ENCODE data around the gene TMC3. TPM values are rescaled to one million over a fixed set of nuclear protein-coding genes. Genes with fewer than 3 reads are reported as not detected.
A peak's percentile ranks its signal among the peaks of the same experiment; 100 is the strongest.

The TMC3 gene
- total and polyA plus RNA-seq, 3 experiments from 2014 or later = not detected

GRCh38 chr15:81380668-81381067, 6.7 kb upstream of the TMC3 start:
- DNase-seq = no peak
- Mint-ChIP-seq H3K36me3 (peaks cover 0 to 11% (median 2%) of the 10 kb centered on the region in 3 donors), H3K9me3 (no peaks in the 10 kb centered on the region), H3K4me3 (no peak overlapping the region), H3K27ac (no peak overlapping the region), H3K27me3 (peaks cover 4 to 11% of the 10 kb centered on the region in 2 donors), H3K4me1 (peaks cover 2 to 6% (median 6%) of the 10 kb centered on the region in 3 donors)
- Histone ChIP-seq H3K4me3 (ENCODE audit: low read length) (no peak overlapping the region), H3K4me1 (ENCODE audit: insufficient read depth, low read length) (no peaks in the 10 kb centered on the region), H3K36me3 (ENCODE audit: insufficient read depth, low read length) (no peaks in the 10 kb centered on the region), H3K27me3 (ENCODE audit: insufficient read depth, low read length, poor library complexity, severe bottlenecking) (no peaks in the 10 kb centered on the region), H3K9me3 (ENCODE audit: low read length) (no peaks in the 10 kb centered on the region), H3K27ac (ENCODE audit: low read depth, low read length) (no peak overlapping the region)
- ChIA-PET CTCF (interaction anchor here (1.5 kb wide), 2 partner anchors 9 to 106 kb away, joined by 3 to 4 read pairs; no protein-coding TSS in a partner anchor), POLR2A (interaction anchor here (0.6 kb wide), 1 partner anchor 20 kb away, joined by 6 read pairs; no protein-coding TSS in a partner anchor)

- H3K4me1 ChIP-seq (ENCODE audit: insufficient read depth, low read length) = no peaks in the 10 kb centered on the region
- no peaks in the 10 kb centered on the region for H3K36me3 ChIP-seq (ENCODE audit: insufficient read depth, low read length)
- DNase-seq = no peak
- H3K27me3 Mint-ChIP-seq = peaks cover 4 to 11% of the 10 kb centered on the region in 2 donors
- H3K4me3 ChIP-seq (ENCODE audit: low read length) = no peak overlapping the region
- no peaks in the 10 kb centered on the region for H3K9me3 Mint-ChIP-seq
- no peak overlapping the region for H3K4me3 Mint-ChIP-seq
- H3K9me3 ChIP-seq (ENCODE audit: low read length) = no peaks in the 10 kb centered on the region
- H3K27ac Mint-ChIP-seq = no peak overlapping the region
- H3K4me1 Mint-ChIP-seq = peaks cover 2 to 6% (median 6%) of the 10 kb centered on the region in 3 donors
- H3K36me3 Mint-ChIP-seq = peaks cover 0 to 11% (median 2%) of the 10 kb centered on the region in 3 donors
- ChIA-PET CTCF (interaction anchor here (1.5 kb wide), 2 partner anchors 9 to 105 kb away, joined by 3 to 4 read pairs; no protein-coding TSS in a partner anchor), POLR2A (no interaction called here)
- no peak overlapping the region for H3K27ac ChIP-seq (ENCODE audit: low read depth, low read length)
- no peaks in the 10 kb centered on the region for H3K27me3 ChIP-seq (ENCODE audit: insufficient read depth, low read length, poor library complexity, severe bottlenecking)
These were observed 6.2 kb upstream of the TMC3 start for GRCh38 chr15:81380203-81380602.

- no peak for DNase-seq
- POLR2A ChIA-PET = no interaction called here
- H3K27me3 Mint-ChIP-seq = peaks cover 4 to 5% of the 10 kb centered on the region in 2 donors
- CTCF ChIA-PET = no interaction called here
- peaks cover 0 to 2% (median 0%) of the 10 kb centered on the region in 3 donors for H3K4me1 Mint-ChIP-seq
- no peaks in the 10 kb centered on the region for H3K36me3 ChIP-seq (ENCODE audit: insufficient read depth, low read length)
- no peaks in the 10 kb centered on the region for H3K4me1 ChIP-seq (ENCODE audit: insufficient read depth, low read length)
- no peak overlapping the region for H3K4me3 Mint-ChIP-seq
- peaks cover 0 to 8% (median 0%) of the 10 kb centered on the region in 3 donors for H3K36me3 Mint-ChIP-seq
- no peaks in the 10 kb centered on the region for H3K9me3 Mint-ChIP-seq
- H3K27me3 ChIP-seq (ENCODE audit: insufficient read depth, low read length, poor library complexity, severe bottlenecking) = no peaks in the 10 kb centered on the region
- H3K27ac ChIP-seq (ENCODE audit: low read depth, low read length) = no peak overlapping the region
- no peak overlapping the region for H3K4me3 ChIP-seq (ENCODE audit: low read length)
- no peak overlapping the region for H3K27ac Mint-ChIP-seq
- no peaks in the 10 kb centered on the region for H3K9me3 ChIP-seq (ENCODE audit: low read length)
These were observed 5.3 kb upstream of the TMC3 start for GRCh38 chr15:81379269-81379668.

- Histone ChIP-seq H3K9me3 (ENCODE audit: low read length) (no peaks in the 10 kb centered on the region), H3K4me3 (ENCODE audit: low read length) (no peak overlapping the region), H3K4me1 (ENCODE audit: insufficient read depth, low read length) (no peaks in the 10 kb centered on the region), H3K36me3 (ENCODE audit: insufficient read depth, low read length) (no peaks in the 10 kb centered on the region), H3K27me3 (ENCODE audit: insufficient read depth, low read length, poor library complexity, severe bottlenecking) (no peaks in the 10 kb centered on the region), H3K27ac (ENCODE audit: low read depth, low read length) (no peak overlapping the region)
- ChIA-PET CTCF (no interaction called here), POLR2A (no interaction called here)
- Mint-ChIP-seq H3K36me3 (peaks cover 0 to 6% (median 0%) of the 10 kb centered on the region in 3 donors), H3K27ac (no peak overlapping the region), H3K9me3 (no peaks in the 10 kb centered on the region), H3K27me3 (peaks cover 4 to 5% of the 10 kb centered on the region in 2 donors), H3K4me1 (peaks cover 0 to 2% (median 0%) of the 10 kb centered on the region in 3 donors), H3K4me3 (no peak overlapping the region)
- DNase-seq = no peak
These were observed 4.4 kb upstream of the TMC3 start for GRCh38 chr15:81378443-81378842.

- DNase-seq = no peak
- no peak overlapping the region for H3K4me3 Mint-ChIP-seq
- H3K4me1 Mint-ChIP-seq = peaks cover 0 to 2% (median 0%) of the 10 kb centered on the region in 3 donors
- CTCF ChIA-PET = no interaction called here
- peak overlapping the region in 1 of 8 donors; percentile 61 for H3K27ac Mint-ChIP-seq
- H3K9me3 ChIP-seq (ENCODE audit: low read length) = no peaks in the 10 kb centered on the region
- H3K27me3 Mint-ChIP-seq = peaks cover 4 to 5% of the 10 kb centered on the region in 2 donors
- no peaks in the 10 kb centered on the region for H3K36me3 ChIP-seq (ENCODE audit: insufficient read depth, low read length)
- H3K9me3 Mint-ChIP-seq = no peaks in the 10 kb centered on the region
- no peak overlapping the region for H3K4me3 ChIP-seq (ENCODE audit: low read length)
- POLR2A ChIA-PET = no interaction called here
- H3K27ac ChIP-seq (ENCODE audit: low read depth, low read length) = no peak overlapping the region
- H3K36me3 Mint-ChIP-seq = peaks cover 0 to 6% (median 0%) of the 10 kb centered on the region in 3 donors
- no peaks in the 10 kb centered on the region for H3K27me3 ChIP-seq (ENCODE audit: insufficient read depth, low read length, poor library complexity, severe bottlenecking)
- no peaks in the 10 kb centered on the region for H3K4me1 ChIP-seq (ENCODE audit: insufficient read depth, low read length)
These were observed 3.9 kb upstream of the TMC3 start for GRCh38 chr15:81377871-81378270.

GRCh38 chr15:81376231-81376630, 2.2 kb upstream of the TMC3 start:
- ChIA-PET POLR2A (no interaction called here), CTCF (no interaction called here)
- peaks cover 0 to 2% (median 0%) of the 10 kb centered on the region in 3 donors for H3K4me1 Mint-ChIP-seq
- no peaks in the 10 kb centered on the region for H3K9me3 ChIP-seq (ENCODE audit: low read length)
- H3K27me3 Mint-ChIP-seq = peaks cover 4 to 5% of the 10 kb centered on the region in 2 donors
- H3K27ac ChIP-seq (ENCODE audit: low read depth, low read length) = no peak overlapping the region
- DNase-seq = no peak
- no peak overlapping the region for H3K27ac Mint-ChIP-seq
- H3K27me3 ChIP-seq (ENCODE audit: insufficient read depth, low read length, poor library complexity, severe bottlenecking) = no peaks in the 10 kb centered on the region
- H3K4me3 ChIP-seq (ENCODE audit: low read length) = no peak overlapping the region
- H3K36me3 ChIP-seq (ENCODE audit: insufficient read depth, low read length) = no peaks in the 10 kb centered on the region
- H3K4me3 Mint-ChIP-seq = no peak overlapping the region
- H3K36me3 Mint-ChIP-seq = no peaks in the 10 kb centered on the region
- H3K4me1 ChIP-seq (ENCODE audit: insufficient read depth, low read length) = no peaks in the 10 kb centered on the region
- no peaks in the 10 kb centered on the region for H3K9me3 Mint-ChIP-seq

- Mint-ChIP-seq H3K27ac (no peak overlapping the region), H3K9me3 (no peaks in the 10 kb centered on the region), H3K4me1 (peaks cover 0 to under 1% (median 0%) of the 10 kb centered on the region in 3 donors), H3K36me3 (no peaks in the 10 kb centered on the region), H3K27me3 (peaks cover 4 to 5% of the 10 kb centered on the region in 2 donors), H3K4me3 (no peak overlapping the region)
- Histone ChIP-seq H3K27ac (ENCODE audit: low read depth, low read length) (no peak overlapping the region), H3K4me3 (ENCODE audit: low read length) (no peak overlapping the region), H3K4me1 (ENCODE audit: insufficient read depth, low read length) (no peaks in the 10 kb centered on the region), H3K9me3 (ENCODE audit: low read length) (no peaks in the 10 kb centered on the region), H3K36me3 (ENCODE audit: insufficient read depth, low read length) (no peaks in the 10 kb centered on the region), H3K27me3 (ENCODE audit: insufficient read depth, low read length, poor library complexity, severe bottlenecking) (no peaks in the 10 kb centered on the region)
- ChIA-PET POLR2A (no interaction called here), CTCF (no interaction called here)
- no peak for DNase-seq
These were observed 1.4 kb upstream of the TMC3 start for GRCh38 chr15:81375461-81375860.

GRCh38 chr15:81373176-81373575, 837 bp downstream of the TMC3 start:
- H3K4me1 Mint-ChIP-seq = no peaks in the 10 kb centered on the region
- ChIA-PET POLR2A (no interaction called here), CTCF (no interaction called here)
- no peak overlapping the region for H3K27ac Mint-ChIP-seq
- Histone ChIP-seq H3K9me3 (ENCODE audit: low read length) (no peaks in the 10 kb centered on the region), H3K27me3 (ENCODE audit: insufficient read depth, low read length, poor library complexity, severe bottlenecking) (no peaks in the 10 kb centered on the region), H3K4me1 (ENCODE audit: insufficient read depth, low read length) (no peaks in the 10 kb centered on the region), H3K36me3 (ENCODE audit: insufficient read depth, low read length) (no peaks in the 10 kb centered on the region), H3K4me3 (ENCODE audit: low read length) (no peak overlapping the region), H3K27ac (ENCODE audit: low read depth, low read length) (no peak overlapping the region)
- no peak for DNase-seq
- peaks cover 5 to 7% of the 10 kb centered on the region in 2 donors for H3K27me3 Mint-ChIP-seq
- H3K4me3 Mint-ChIP-seq = no peak overlapping the region
- H3K36me3 Mint-ChIP-seq = no peaks in the 10 kb centered on the region
- no peaks in the 10 kb centered on the region for H3K9me3 Mint-ChIP-seq
